Nephron progenitor cell (in vitro differentiated cells): ENCODE results near the gene SMYD4.

ENCODE experiments used
- DNase-seq: peaks from one replicate; pipeline ENCODE4 v3.0.0; 2021
- H3K27ac Mint-ChIP-seq: 2 replicates; pipeline ENCODE4 v1.8.0; 2021; ENCODE audit warnings: mild to moderate bottlenecking, moderate library complexity, mixed read lengths
- H3K27me3 Mint-ChIP-seq: 2 replicates; pipeline ENCODE4 v1.8.0; 2021; ENCODE audit warnings: mild to moderate bottlenecking, low read depth, mixed read lengths; ENCODE audit not compliant: poor library complexity
- H3K36me3 Mint-ChIP-seq: 2 replicates; pipeline ENCODE4 v1.8.0; 2021; ENCODE audit warnings: low read depth, mixed read lengths
- H3K4me1 Mint-ChIP-seq: 2 replicates; pipeline ENCODE4 v1.8.0; 2021; ENCODE audit warnings: mixed read lengths
- H3K4me3 Mint-ChIP-seq: 2 replicates; pipeline ENCODE4 v1.8.0; 2021; ENCODE audit warnings: mild to moderate bottlenecking, moderate library complexity, mixed read lengths
- H3K9me3 Mint-ChIP-seq: 2 replicates; pipeline ENCODE4 v1.8.0; 2021; ENCODE audit warnings: mild to moderate bottlenecking, moderate library complexity, mixed read lengths
- CTCF ChIP-seq: fragments of 200-600 bp; sonication (generic); IDR thresholded peaks from 2 replicates; pipeline ENCODE4 v1.5.0; 2021; ENCODE audit warnings: antibody characterized with exemption

SMYD4 gene

DNA sequence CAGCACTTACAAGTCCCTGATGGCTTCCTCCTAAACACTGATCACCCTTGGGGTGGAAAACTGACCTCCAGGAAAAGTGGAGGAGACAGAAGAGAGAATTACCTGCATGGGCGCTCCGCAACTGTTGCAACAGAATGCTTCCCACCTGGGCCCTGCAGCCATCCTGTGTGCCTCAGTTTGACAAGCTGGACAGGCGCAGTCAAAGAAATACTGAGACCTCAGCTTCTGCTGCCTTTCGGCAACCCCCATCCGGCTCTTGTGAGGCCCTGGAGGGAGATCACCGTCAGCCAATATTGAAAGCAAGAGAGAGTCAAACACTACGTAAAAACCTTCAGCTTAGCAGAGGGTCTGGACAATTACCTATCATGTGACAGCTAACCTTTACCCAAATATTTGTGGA, 43.0 kb downstream of the SMYD4 start:
- TF ChIP-seq CTCF, result no peak
- Mint-ChIP-seq H3K9me3 (no peaks in the 10 kb centered on the region), H3K27ac (peak overlapping the region; percentile 43), H3K4me3 (no peak overlapping the region), H3K27me3 (no peaks in the 10 kb centered on the region), H3K36me3 (peaks cover 62% of the 10 kb centered on the region), H3K4me1 (peaks cover 23% of the 10 kb centered on the region)
- no peak for DNase-seq

- TF ChIP-seq CTCF, result no peak
- H3K9me3 Mint-ChIP-seq, result no peaks in the 10 kb centered on the region
- H3K27me3 Mint-ChIP-seq, result no peaks in the 10 kb centered on the region
- H3K36me3 Mint-ChIP-seq, result peaks cover 61% of the 10 kb centered on the region
- peaks cover 18% of the 10 kb centered on the region for H3K4me1 Mint-ChIP-seq
- no peak overlapping the region for H3K27ac Mint-ChIP-seq
- no peak for DNase-seq
- H3K4me3 Mint-ChIP-seq, result no peak overlapping the region
Observed at GRCh38 chr17:1785930-1786329, 43.8 kb downstream of the SMYD4 start.

GRCh38 chr17:1783834-1784611, 45.7 kb downstream of the SMYD4 start:
- Mint-ChIP-seq H3K9me3 (no peaks in the 10 kb centered on the region), H3K27me3 (no peaks in the 10 kb centered on the region), H3K4me3 (no peak overlapping the region), H3K36me3 (peaks cover 69% of the 10 kb centered on the region), H3K4me1 (peaks cover 18% of the 10 kb centered on the region), H3K27ac (peak overlapping the region; percentile 63)
- no peak for DNase-seq
- peak; percentile 55 for TF ChIP-seq CTCF

- H3K27ac Mint-ChIP-seq, result peak overlapping the region; percentile 63
- peaks cover 18% of the 10 kb centered on the region for H3K4me1 Mint-ChIP-seq
- H3K4me3 Mint-ChIP-seq, result no peak overlapping the region
- H3K9me3 Mint-ChIP-seq, result no peaks in the 10 kb centered on the region
- no peak for DNase-seq
- peaks cover 63% of the 10 kb centered on the region for H3K36me3 Mint-ChIP-seq
- H3K27me3 Mint-ChIP-seq, result no peaks in the 10 kb centered on the region
- no peak for TF ChIP-seq CTCF
Observed at GRCh38 chr17:1783271-1783670, 46.4 kb downstream of the SMYD4 start.

- no peak for TF ChIP-seq CTCF
- no peaks in the 10 kb centered on the region for H3K9me3 Mint-ChIP-seq
- no peak for DNase-seq
- no peak overlapping the region for H3K27ac Mint-ChIP-seq
- H3K4me3 Mint-ChIP-seq, result no peak overlapping the region
- H3K36me3 Mint-ChIP-seq, result peaks cover 61% of the 10 kb centered on the region
- peaks cover 11% of the 10 kb centered on the region for H3K4me1 Mint-ChIP-seq
- H3K27me3 Mint-ChIP-seq, result no peaks in the 10 kb centered on the region
Observed at GRCh38 chr17:1782171-1782567, 47.5 kb downstream of the SMYD4 start.

GRCh38 chr17:1779571-1780131, 50.1 kb downstream of the SMYD4 start:
- Mint-ChIP-seq H3K9me3 (no peaks in the 10 kb centered on the region), H3K27ac (peak overlapping the region; percentile 29), H3K36me3 (peaks cover 62% of the 10 kb centered on the region), H3K4me1 (peaks cover 10% of the 10 kb centered on the region), H3K4me3 (no peak overlapping the region), H3K27me3 (no peaks in the 10 kb centered on the region)
- no peak for TF ChIP-seq CTCF
- DNase-seq, result no peak
